Ovary (tissue), 9 donors: ENCODE data around the gene IDE. TPM values are rescaled to one million over a fixed set of nuclear protein-coding genes. Genes with fewer than 3 reads are reported as not detected.

Experiments
- DNase-seq, 5 donors: peaks; one replicate each; pipeline ENCODE4 v3.0.0-alpha.2; 2019 to 2020
- H3K27ac ChIP-seq, 2 donors: fragments of 200-600 bp; one replicate each; pipeline versions ENCODE4 v1.5.1 to v1.8.0; 2019 to 2022
- H3K27me3 ChIP-seq: fragments of 200-600 bp; one replicate; pipeline ENCODE4 v1.8.0; 2022
- H3K36me3 ChIP-seq: fragments of 200-600 bp; sonication (generic); one replicate; pipeline ENCODE4 v1.5.1; 2019
- H3K4me1 ChIP-seq: one replicate; pipeline ENCODE4 v1.8.1; 2013; ENCODE audit warnings: mild to moderate bottlenecking, moderate library complexity; ENCODE audit not compliant: insufficient read depth
- H3K4me3 ChIP-seq: fragments of 200-600 bp; sonication (generic); one replicate; pipeline ENCODE4 v1.5.1; 2017
- H3K9me3 ChIP-seq, 2 donors: fragments of 200-600 bp in 1 of 2; sonication (generic) in 1 of 2; one replicate each; pipeline versions ENCODE4 v1.5.1 to v1.8.1; 2013 to 2019; ENCODE audit warnings: mild to moderate bottlenecking in 1 of 2, moderate library complexity in 1 of 2
- EP300 ChIP-seq: sonication (generic); formaldehyde crosslinking; IDR thresholded peaks from one replicate; pipeline ENCODE4 v1.6.1; 2017; ENCODE audit warnings: antibody characterized with exemption
- POLR2A ChIP-seq: fragments of 450-650 bp; IDR thresholded peaks from one replicate; pipeline ENCODE4 v1.6.1; 2017; ENCODE audit warnings: antibody characterized with exemption, mild to moderate bottlenecking, moderate library complexity
- WGBS, 3 donors: extraction: QIAGEN DNeasy Blood & Tissue Kit in 1 of 3; methylation state at CpG; one replicate each; pipeline versions ENCODE4 v1.1.5 to v1.1.7; 2013 to 2017; 5-methylcytosine and 5-hydroxymethylcytosine counted together
- intact Hi-C, 4 donors: fragments of 100-400 bp; cut with DNase I; formaldehyde crosslinking; loops; one replicate each; pipeline versions ENCODE4 v1.11.0 to v1.15.1; 2022 to 2023
- polyA plus RNA-seq, 2 donors: library from polyadenylated mRNA; stranded (reverse); fragments of 200-250 nt in 1 of 2; fragments of 350-450 nt in 1 of 2; fragmentation: Illumina TruSeq in 1 of 2; extraction: RNeasy Lipid Tissue Mini Kit (QIAGEN cat#74804) in 1 of 2; gene quantifications; one replicate each; pipeline ENCODE4 v1.2.3, GENCODE V29; 2013 to 2014
- total RNA-seq, 7 donors: library from RNA; depleted of rRNA in 2 of 7; stranded (reverse); fragments of >200 nt in 2 of 7; fragmentation: NEBNext Ultra II Directional in 3 of 7; extraction: Animal tissue kit (Norgen Biotek cat#: 25700) in 3 of 7; gene quantifications; one replicate each; pipeline versions ENCODE4 v1.1.0 to v1.2.4, GENCODE V29; 2016 to 2023
- TF ChIP-seq, protein P1 (sequence below), 3 donors: fragments of 450-650 bp in 2 of 3; fragments of 200-600 bp in 1 of 3; IDR thresholded peaks; one replicate each; pipeline versions ENCODE4 v1.5.1 to v1.8.0; 2016 to 2022; ENCODE audit warnings: antibody characterized with exemption in 3 of 3, mild to moderate bottlenecking in 1 of 3
- donor health status: DM: no; HTN: no; CAD: no; lungs with moderate emphysema.
- donor health status: DM: no; HTN: no; CAD: no.
- donor health status: Bipolar disorder and iron deficiency.
- donor health status: DM: yes; HTN: yes; CAD: no.
- donor health status: DM: no; HTN: no; CAD: no.
- donor health status: DM: yes; HTN: yes; CAD: no.

Gene IDE
- total and polyA plus RNA-seq, 9 donors, result 5.8 to 34.1 (median 19.5) TPM

GRCh38 chr10:92538231-92538958 is 35.5 kb downstream of the IDE start:
- WGBS, 3 donors, result 62 to 65% (median 64%) methylated on average over 4 of the region's 4 CpGs
- no peak overlapping the region for H3K4me3 ChIP-seq
- no peak for DNase-seq
- no peaks in the 10 kb centered on the region for H3K27me3 ChIP-seq
- TF ChIP-seq, protein P1, sequence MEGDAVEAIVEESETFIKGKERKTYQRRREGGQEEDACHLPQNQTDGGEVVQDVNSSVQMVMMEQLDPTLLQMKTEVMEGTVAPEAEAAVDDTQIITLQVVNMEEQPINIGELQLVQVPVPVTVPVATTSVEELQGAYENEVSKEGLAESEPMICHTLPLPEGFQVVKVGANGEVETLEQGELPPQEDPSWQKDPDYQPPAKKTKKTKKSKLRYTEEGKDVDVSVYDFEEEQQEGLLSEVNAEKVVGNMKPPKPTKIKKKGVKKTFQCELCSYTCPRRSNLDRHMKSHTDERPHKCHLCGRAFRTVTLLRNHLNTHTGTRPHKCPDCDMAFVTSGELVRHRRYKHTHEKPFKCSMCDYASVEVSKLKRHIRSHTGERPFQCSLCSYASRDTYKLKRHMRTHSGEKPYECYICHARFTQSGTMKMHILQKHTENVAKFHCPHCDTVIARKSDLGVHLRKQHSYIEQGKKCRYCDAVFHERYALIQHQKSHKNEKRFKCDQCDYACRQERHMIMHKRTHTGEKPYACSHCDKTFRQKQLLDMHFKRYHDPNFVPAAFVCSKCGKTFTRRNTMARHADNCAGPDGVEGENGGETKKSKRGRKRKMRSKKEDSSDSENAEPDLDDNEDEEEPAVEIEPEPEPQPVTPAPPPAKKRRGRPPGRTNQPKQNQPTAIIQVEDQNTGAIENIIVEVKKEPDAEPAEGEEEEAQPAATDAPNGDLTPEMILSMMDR (IDR thresholded peaks at IDR 0.05), result no peak
- TF ChIP-seq POLR2A, result no peak
- TF ChIP-seq EP300, result no peak
- no peaks in the 10 kb centered on the region for H3K9me3 ChIP-seq
- intact Hi-C loops, result no loop called here
- H3K4me1 ChIP-seq, result peaks cover 2% of the 10 kb centered on the region
- H3K27ac ChIP-seq, result no peak overlapping the region
- no peaks in the 10 kb centered on the region for H3K36me3 ChIP-seq

DNA sequence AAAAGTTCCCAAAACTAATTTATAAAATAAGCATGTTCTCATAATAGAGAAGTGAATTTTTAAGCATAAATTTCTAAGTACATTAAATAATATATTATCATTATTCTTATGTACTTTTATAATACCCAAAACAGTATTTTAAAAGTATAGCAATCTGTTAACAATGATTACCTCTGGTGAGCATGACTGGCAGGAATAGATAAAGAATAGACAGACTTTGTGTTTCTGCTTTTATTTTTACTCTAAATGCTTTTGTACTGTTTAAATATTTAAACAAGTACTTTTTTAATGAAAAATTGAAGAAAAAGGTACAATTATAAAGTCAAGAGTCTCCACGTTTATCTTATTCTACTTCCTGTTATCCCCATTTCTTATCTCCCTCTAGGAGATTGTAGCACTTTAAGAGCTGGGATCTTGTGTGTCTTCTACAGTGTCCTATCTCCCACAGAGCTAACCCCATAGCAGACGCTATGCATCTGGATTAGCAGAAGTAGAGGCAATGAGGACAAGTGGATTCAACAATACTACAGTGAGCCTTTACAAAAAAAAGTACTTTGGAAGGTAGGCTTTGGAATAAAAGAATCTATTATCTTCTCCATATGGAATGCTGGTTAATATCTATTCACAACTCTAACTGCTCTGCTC is 42.9 kb downstream of the IDE start:
- no peak for TF ChIP-seq POLR2A
- TF ChIP-seq, protein P1 (IDR thresholded peaks at IDR 0.05), result no peak
- TF ChIP-seq EP300, result no peak
- Histone ChIP-seq H3K4me1 (no peaks in the 10 kb centered on the region), H3K9me3 (no peaks in the 10 kb centered on the region), H3K4me3 (no peak overlapping the region), H3K27me3 (no peaks in the 10 kb centered on the region), H3K36me3 (no peaks in the 10 kb centered on the region), H3K27ac (no peak overlapping the region)
- 23 to 53% (median 27%) methylated on average over 2 of the region's 2 CpGs for WGBS, 3 donors
- intact Hi-C loops, result no loop called here
- no peak for DNase-seq

- no peak for TF ChIP-seq POLR2A
- TF ChIP-seq EP300, result no peak
- TF ChIP-seq, protein P1 (IDR thresholded peaks at IDR 0.05), result no peak
- no peak overlapping the region for H3K27ac ChIP-seq
- no peak for DNase-seq
- no peak overlapping the region for H3K4me3 ChIP-seq
- no peaks in the 10 kb centered on the region for H3K9me3 ChIP-seq
- H3K27me3 ChIP-seq, result no peaks in the 10 kb centered on the region
- H3K36me3 ChIP-seq, result no peaks in the 10 kb centered on the region
- H3K4me1 ChIP-seq, result no peaks in the 10 kb centered on the region
- 7 to 21% (median 13%) methylated on average over 1 of the region's 1 CpG for WGBS, 3 donors
- intact Hi-C loops, result no loop called here
Observed at GRCh38 chr10:92530421-92530820, 43.5 kb downstream of the IDE start.

- H3K4me3 ChIP-seq, result no peak overlapping the region
- intact Hi-C loops, result loop anchor here in 1 of 4 donors (10.0 kb wide), 1 partner anchor 357 kb away; no protein-coding TSS in a partner anchor
- no peaks in the 10 kb centered on the region for H3K27me3 ChIP-seq
Observed at GRCh38 chr10:92527716-92528115, 46.2 kb downstream of the IDE start.

More at GRCh38 chr10:92527716-92528115, 46.2 kb downstream of the IDE start:
- DNase-seq, result no peak
- H3K4me1 ChIP-seq, result no peaks in the 10 kb centered on the region
- H3K9me3 ChIP-seq, result no peaks in the 10 kb centered on the region
- no peak for TF ChIP-seq EP300
- TF ChIP-seq, protein P1 (IDR thresholded peaks at IDR 0.05), result no peak
- WGBS, 3 donors, result 75 to 78% (median 77%) methylated on average over 11 of the region's 11 CpGs
- no peaks in the 10 kb centered on the region for H3K36me3 ChIP-seq
- no peak overlapping the region for H3K27ac ChIP-seq
